IMR-90 (cell line): ENCODE results near the gene CYP27B1. TPM values are rescaled to one million over a fixed set of nuclear protein-coding genes. Genes with fewer than 3 reads are reported as not detected.

Experiments used
- ATAC-seq: fragments of 200-7000 bp; cut with Tn5 transposase; 2 replicates; pipeline ENCODE4 v1.9.1; 2020; ENCODE audit warnings: low read depth, mild to moderate bottlenecking, moderate library complexity
- BruUV-seq: library from RNA; stranded (reverse); fragments of 400-500 nt; replicated peaks from 2 replicates; lab custom pipeline; 2021; lab: Mats Ljungman, UMichigan
- CTCF ChIA-PET: fragments of 300-600 bp; formaldehyde crosslinking; extraction: SDS; loops from one replicate; lab custom pipeline; 2021; ENCODE audit warnings: antibody characterized with exemption; lab: Yijun Ruan, JAX
- POLR2A ChIA-PET: fragments of 300-600 bp; sonication (Branson Sonifier 250); formaldehyde crosslinking; loops from one replicate; lab custom pipeline; 2022; ENCODE audit warnings: antibody characterized with exemption; ENCODE audit not compliant: unreplicated experiment; lab: Charles Lee
- DNase-seq: peaks from one replicate; pipeline ENCODE4 v3.0.0; 2013
- H2AFZ ChIP-seq: replicated peaks from 2 replicates; pipeline ENCODE3; 2013; ENCODE audit warnings: low read length, mild to moderate bottlenecking; ENCODE audit not compliant: poor library complexity
- H2AK5ac ChIP-seq: 2 replicates; pipeline ENCODE4 v1.6.1; 2013; ENCODE audit warnings: low read depth, low read length, inconsistent platforms
- H2AK9ac ChIP-seq: replicated peaks from 2 replicates; pipeline ENCODE3; 2013; ENCODE audit warnings: mild to moderate bottlenecking, low read depth, low read length, moderate library complexity; ENCODE audit not compliant: poor library complexity
- H2BK120ac ChIP-seq: 2 replicates; pipeline ENCODE4 v1.6.1; 2013; ENCODE audit warnings: low read depth, low read length, inconsistent platforms
- H2BK15ac ChIP-seq: 3 replicates; pipeline ENCODE4 v1.6.1; 2013; ENCODE audit warnings: low read depth, low read length, inconsistent platforms
- H2BK20ac ChIP-seq: 2 replicates; pipeline ENCODE4 v1.6.1; 2013; ENCODE audit warnings: low read depth, mild to moderate bottlenecking, inconsistent platforms, low read length, moderate library complexity
- H2BK5ac ChIP-seq: 2 replicates; pipeline ENCODE4 v1.6.1; 2013; ENCODE audit warnings: mild to moderate bottlenecking, low read depth, low read length, inconsistent platforms; ENCODE audit not compliant: poor library complexity, severe bottlenecking
- H3K14ac ChIP-seq: replicated peaks from 2 replicates; pipeline ENCODE4 v1.6.1; 2013; ENCODE audit warnings: low read depth, low read length, inconsistent platforms
- H3K18ac ChIP-seq: 2 replicates; pipeline ENCODE4 v1.6.1; 2013; ENCODE audit warnings: low read depth, low read length, control low read depth
- H3K23ac ChIP-seq: 2 replicates; pipeline ENCODE4 v1.6.1; 2013; ENCODE audit warnings: low read depth, low read length, inconsistent platforms
- H3K27ac ChIP-seq: 2 replicates; pipeline ENCODE4 v1.5.1; 2013; ENCODE audit warnings: mild to moderate bottlenecking, control low read depth, low read length; ENCODE audit not compliant: insufficient read depth
- H3K27me3 ChIP-seq: 2 replicates; pipeline ENCODE4 v1.6.1; 2013; ENCODE audit warnings: low read length; ENCODE audit not compliant: control insufficient read depth, insufficient read depth
- H3K36me3 ChIP-seq: 2 replicates; pipeline ENCODE4 v1.6.1; 2013; ENCODE audit warnings: low read length, mixed read lengths; ENCODE audit not compliant: control insufficient read depth, insufficient read depth
- H3K4ac ChIP-seq: 2 replicates; pipeline ENCODE4 v1.6.1; 2013; ENCODE audit warnings: low read depth, low read length, inconsistent platforms
- H3K4me1 ChIP-seq: 2 replicates; pipeline ENCODE4 v1.6.1; 2013; ENCODE audit warnings: low read length, mixed read lengths; ENCODE audit not compliant: control insufficient read depth, insufficient read depth
- H3K4me2 ChIP-seq: 2 replicates; pipeline ENCODE4 v1.6.1; 2013; ENCODE audit warnings: low read depth, mild to moderate bottlenecking, control low read depth, low read length, moderate library complexity
- H3K4me3 ChIP-seq: 2 replicates; pipeline ENCODE4 v1.5.1; 2013; ENCODE audit warnings: low read depth, mild to moderate bottlenecking, control low read depth, low read length, moderate library complexity; ENCODE audit not compliant: insufficient read depth
- H3K56ac ChIP-seq: 2 replicates; pipeline ENCODE4 v1.6.1; 2013; ENCODE audit warnings: low read length, inconsistent platforms; ENCODE audit not compliant: insufficient read depth; ENCODE audit errors: extremely low read depth
- H3K79me1 ChIP-seq, 2 experiments: 2 replicates each; pipeline ENCODE4 v1.6.1; 2013; ENCODE audit warnings: low read length in 2 of 2, inconsistent platforms in 1 of 2, low read depth in 1 of 2
- H3K9ac ChIP-seq: 2 replicates; pipeline ENCODE4 v1.6.1; 2013; ENCODE audit warnings: low read depth, low read length, control low read depth
- H3K9me1 ChIP-seq: 2 replicates; pipeline ENCODE4 v1.6.1; 2013; ENCODE audit warnings: low read length, inconsistent platforms; ENCODE audit not compliant: insufficient read depth
- H3K9me3 ChIP-seq: 2 replicates; pipeline ENCODE4 v1.6.1; 2013; ENCODE audit warnings: low read length; ENCODE audit not compliant: control insufficient read depth, insufficient read depth
- H4K20me1 ChIP-seq: 2 replicates; pipeline ENCODE4 v1.6.1; 2013; ENCODE audit warnings: low read length, inconsistent platforms; ENCODE audit not compliant: insufficient read depth
- H4K5ac ChIP-seq: 2 replicates; pipeline ENCODE4 v1.6.1; 2013; ENCODE audit warnings: mild to moderate bottlenecking, low read depth, low read length, control low read depth
- H4K8ac ChIP-seq, 2 experiments: 2 replicates each; pipeline ENCODE4 v1.6.1; 2013; ENCODE audit warnings: low read depth in 2 of 2, low read length in 2 of 2, control low read depth in 1 of 2, inconsistent platforms in 1 of 2
- H4K91ac ChIP-seq: 2 replicates; pipeline ENCODE4 v1.6.1; 2013; ENCODE audit warnings: low read depth, low read length, inconsistent platforms; ENCODE audit not compliant: insufficient read depth
- BHLHE40 ChIP-seq: fragments of 150-350 bp; IDR thresholded peaks from 2 replicates; pipeline ENCODE4 v1.6.1; 2016; ENCODE audit warnings: mild to moderate bottlenecking, low read depth, low read length
- CEBPB ChIP-seq: IDR thresholded peaks from 2 replicates; pipeline ENCODE4 v1.6.1; 2012; ENCODE audit warnings: low read depth, low read length, improper control_type of control experiment
- CHD1 ChIP-seq: IDR thresholded peaks from 2 replicates; pipeline ENCODE4 v1.6.1; 2012; ENCODE audit warnings: low read depth, low read length, improper control_type of control experiment
- CTCF ChIP-seq: conservative IDR thresholded peaks from 2 replicates; pipeline ENCODE4 v1.5.1; 2012; ENCODE audit warnings: mild to moderate bottlenecking, low read depth, low read length, improper control_type of control experiment
- ELK1 ChIP-seq: fragments of 150-350 bp; IDR thresholded peaks from 2 replicates; pipeline ENCODE4 v1.6.1; 2016; ENCODE audit warnings: low read depth, mild to moderate bottlenecking, low read length, moderate library complexity, borderline replicate concordance
- FOS ChIP-seq: fragments of 150-350 bp; IDR thresholded peaks from 2 replicates; pipeline ENCODE4 v1.6.1; 2016; ENCODE audit warnings: low read depth, low read length
- MAFK ChIP-seq: IDR thresholded peaks from 2 replicates; pipeline ENCODE4 v1.6.1; 2012; ENCODE audit warnings: low read depth, low read length, improper control_type of control experiment
- MXI1 ChIP-seq: IDR thresholded peaks from 2 replicates; pipeline ENCODE4 v1.6.1; 2012; ENCODE audit warnings: low read depth, mild to moderate bottlenecking, low read length, moderate library complexity, borderline replicate concordance
- NFE2L2 ChIP-seq: fragments of 150-350 bp; IDR thresholded peaks from 2 replicates; pipeline ENCODE4 v1.6.1; 2016; ENCODE audit warnings: low read depth, mild to moderate bottlenecking, low read length
- POLR2A ChIP-seq: IDR thresholded peaks from 2 replicates; pipeline ENCODE4 v1.6.1; 2012; ENCODE audit warnings: mild to moderate bottlenecking, low read depth, low read length
- RAD21 ChIP-seq: IDR thresholded peaks from 2 replicates; pipeline ENCODE4 v1.6.1; 2012; ENCODE audit warnings: low read length, improper control_type of control experiment
- RFX5 ChIP-seq: IDR thresholded peaks from 2 replicates; pipeline ENCODE4 v1.8.0; 2012; ENCODE audit warnings: low read depth, mild to moderate bottlenecking, low read length, moderate library complexity
- SMC3 ChIP-seq: fragments of 150-350 bp; IDR thresholded peaks from 2 replicates; pipeline ENCODE4 v1.6.1; 2016; ENCODE audit warnings: low read depth, mild to moderate bottlenecking, antibody characterized with exemption, low read length, moderate library complexity
- USF2 ChIP-seq: fragments of 150-350 bp; IDR thresholded peaks from 2 replicates; pipeline ENCODE4 v1.6.1; 2017; ENCODE audit warnings: mild to moderate bottlenecking, antibody characterized with exemption, low read length, low read depth
- WGBS, 2 experiments: methylation state at CpG; one replicate each; pipeline versions ENCODE4 v1.1.5 to v1.1.7; 2013; ENCODE audit warnings: missing lambda C conversion rate in 2 of 2; ENCODE audit not compliant: insufficient read length in 1 of 2; ENCODE audit errors: extremely low coverage in 2 of 2; 5-methylcytosine and 5-hydroxymethylcytosine counted together
- dilution Hi-C: fragments of 300-500 bp; cut with HindIII; formaldehyde crosslinking; loops from one replicate; pipeline ENCODE4 v1.14.3; 2018; ENCODE audit warnings: low sequenced_read_pairs; ENCODE audit not compliant: unreplicated experiment
- in situ Hi-C: fragments of 300-500 bp; cut with MboI; formaldehyde crosslinking; loops from 3 replicates; pipeline ENCODE4 v1.14.3; 2019; ENCODE audit warnings: low sequenced_read_pairs, inconsistent platforms, mixed read lengths
- intact Hi-C: fragments of 100-400 bp; cut with micrococcal nuclease; formaldehyde crosslinking; loops from 2 replicates; pipeline ENCODE4 v1.10.0; 2022
- polyA plus RNA-seq, 3 experiments: library from polyadenylated mRNA; depleted of rRNA; stranded (reverse); fragments of >200 nt; gene quantifications; 2 replicates each; pipeline ENCODE4 v1.2.3, GENCODE V29; 2012; ENCODE audit warnings: low replicate concordance in 1 of 3
- total RNA-seq: library from RNA; depleted of rRNA; stranded (reverse); fragments of >200 nt; gene quantifications from 2 replicates; pipeline ENCODE4 v1.2.3, GENCODE V29; 2012

The CYP27B1 gene
- total and polyA plus RNA-seq, 2 of the 4 experiments (the other 2 are of a cell fraction): 0.36 to 1.3 TPM

- TF ChIP-seq RAD21 (no peak), CEBPB (no peak), SMC3 (no peak), USF2 (no peak)
Measured at GRCh38 chr12:57810450-57810849, 43.6 kb upstream of the CYP27B1 start (continued).

GRCh38 chr12:57809425-57809824, 42.5 kb upstream of the CYP27B1 start:
- H2AK9ac ChIP-seq: no peak overlapping the region
- H3K4me1 ChIP-seq: peaks cover 3% of the 10 kb centered on the region; the same call in 1 of the 2 replicates
- no peak overlapping the region for H3K9ac ChIP-seq
- no peak overlapping the region for H4K91ac ChIP-seq
- ATAC-seq: no peak
- H2BK5ac ChIP-seq: no peak overlapping the region
- H3K14ac ChIP-seq: no peak overlapping the region
- 86% methylated on average over 2 of the region's 3 CpGs; no CpG with 5 or more reads in 1 of the 2 experiments for WGBS, 2 experiments
- no peak overlapping the region for H3K4me3 ChIP-seq
- no peaks in the 10 kb centered on the region for H3K9me3 ChIP-seq
- no peak overlapping the region for H2BK120ac ChIP-seq
- ChIA-PET CTCF (no interaction called here), POLR2A (no interaction called here)
- no peak overlapping the region for H3K18ac ChIP-seq
- no peaks in the 10 kb centered on the region for H3K27me3 ChIP-seq
- no peak overlapping the region for H2BK20ac ChIP-seq
- H3K23ac ChIP-seq: no peak overlapping the region
- peaks cover 5% of the 10 kb centered on the region for H3K9me1 ChIP-seq
- dilution Hi-C loops: no loop called here
- peaks cover 43% of the 10 kb centered on the region for H3K36me3 ChIP-seq
- no peaks in the 10 kb centered on the region for H3K79me1 ChIP-seq
- DNase-seq: no peak
- H2AFZ ChIP-seq: no peak overlapping the region
- H4K20me1 ChIP-seq: no peaks in the 10 kb centered on the region; the same call in 1 of the 2 replicates
- no peak overlapping the region for H4K5ac ChIP-seq
- intact Hi-C loops: no loop called here
- in situ Hi-C loops: no loop called here
- no peak overlapping the region for H3K56ac ChIP-seq
- H2AK5ac ChIP-seq: no peak overlapping the region
- no peak overlapping the region for H4K8ac ChIP-seq
- BruUV-seq: no TSS peak
- H3K4ac ChIP-seq: no peak overlapping the region
- no peak overlapping the region for H3K27ac ChIP-seq
- no peak overlapping the region for H3K4me2 ChIP-seq
- no peak overlapping the region for H2BK15ac ChIP-seq
- TF ChIP-seq BHLHE40 (no peak), SMC3 (no peak), CEBPB (no peak), MAFK (no peak), RAD21 (no peak), CHD1 (no peak), CTCF (no peak), MXI1 (no peak), NFE2L2 (no peak), RFX5 (no peak), ELK1 (no peak), POLR2A (no peak), FOS (no peak)
